Activated CD4-positive, alpha-beta T cell treated with anti-CD3 and anti-CD28 coated beads, Interleukin-2, amount 50 U/mL, for 1 hour (primary cell): ENCODE results near the gene SLC1A4.
A peak's percentile ranks its signal among the peaks of the same experiment; 100 is the strongest.

Experiments used
- DNase-seq: peaks from one replicate; pipeline ENCODE4 v3.0.0-alpha.2; 2020

Gene SLC1A4

DNA sequence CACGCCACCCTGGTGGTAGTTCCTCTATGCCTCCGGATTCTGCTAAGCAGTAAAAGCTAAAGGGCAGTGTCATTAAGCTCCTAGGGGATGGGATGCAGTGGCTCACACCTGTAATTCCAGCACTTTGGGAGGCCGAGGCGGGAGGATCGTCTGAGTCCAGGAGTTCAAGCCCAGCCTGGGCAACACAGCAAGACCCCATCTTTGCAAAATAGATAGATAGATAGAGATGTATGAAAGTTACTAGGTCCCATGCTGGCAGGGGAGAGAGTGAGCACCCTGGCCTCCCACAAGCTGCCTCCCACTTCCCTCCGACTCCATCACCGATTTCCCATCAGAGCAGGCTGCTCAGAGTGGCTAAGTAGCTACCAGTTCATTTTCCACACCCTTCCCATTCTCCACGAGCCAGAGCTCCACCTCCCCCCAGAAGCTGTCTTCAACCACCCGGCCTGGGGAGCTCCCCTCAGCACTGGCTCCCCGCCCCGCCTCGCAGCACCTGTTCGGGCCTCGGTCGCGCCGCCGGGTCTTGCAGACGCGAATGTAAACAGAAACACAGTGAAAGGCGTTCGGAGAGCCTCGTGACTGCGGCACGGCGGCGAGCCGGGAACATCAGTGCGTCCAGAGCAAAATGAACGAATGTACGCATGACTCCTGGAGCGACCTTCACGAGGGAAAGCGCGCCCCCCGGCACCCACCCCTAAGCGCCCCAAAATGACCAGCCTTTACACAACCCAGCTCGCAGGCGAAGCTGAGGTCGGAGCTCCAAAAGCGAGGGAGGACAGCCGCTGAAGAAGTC lies 66.4 kb downstream of the SLC1A4 start:
- peak; percentile 61 for DNase-seq

DNA sequence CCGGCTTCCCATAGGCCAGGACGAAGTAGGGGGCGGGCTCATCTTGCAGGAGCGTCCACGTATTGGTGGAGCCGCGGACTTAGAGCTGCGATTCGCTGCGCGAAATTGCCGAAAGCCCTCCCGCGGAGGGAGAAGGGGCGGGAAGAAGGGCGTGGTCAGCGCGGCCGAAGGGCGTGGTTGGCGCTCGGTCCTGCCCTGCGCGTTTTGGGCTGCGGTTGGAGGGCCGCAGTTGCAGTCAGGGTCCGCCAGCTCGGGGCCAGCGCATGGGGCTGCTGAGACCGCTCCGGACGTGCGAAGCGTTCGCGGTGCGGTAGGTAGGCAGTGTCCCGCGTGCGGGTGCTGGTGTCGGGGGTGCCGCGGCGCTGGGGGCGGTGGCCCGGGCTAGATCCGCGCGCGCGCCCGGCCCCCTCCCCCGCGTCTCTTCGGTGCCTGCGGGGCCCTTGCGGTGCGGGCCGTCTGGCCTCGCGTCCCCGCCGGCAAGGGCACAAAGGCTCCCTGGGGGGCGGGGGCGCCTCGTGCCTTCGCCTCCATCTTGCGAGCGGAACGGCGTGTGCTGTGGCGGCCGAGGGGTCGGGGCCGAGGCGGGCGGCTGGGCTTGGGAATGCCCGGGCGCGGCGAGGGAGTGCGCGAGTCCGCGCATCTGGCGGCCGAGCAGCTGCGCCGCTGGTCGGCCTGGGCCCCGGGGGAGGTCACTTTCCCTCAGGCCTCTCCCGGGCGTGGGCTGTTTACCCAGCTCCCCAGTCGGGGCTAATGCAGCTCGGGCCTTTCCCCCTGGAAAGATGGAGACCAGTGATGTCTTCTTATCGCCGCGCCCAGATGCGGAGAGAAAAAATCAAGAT lies 67.2 kb downstream of the SLC1A4 start, which contains the start of gene CEP68:
Gene CEP68, plus strand, starts transcription at position 202 of the 839 bp plus-strand sequence. CDS start 13,029 bp downstream, outside the sequence.
- DNase-seq, result peak; percentile 94

DNA sequence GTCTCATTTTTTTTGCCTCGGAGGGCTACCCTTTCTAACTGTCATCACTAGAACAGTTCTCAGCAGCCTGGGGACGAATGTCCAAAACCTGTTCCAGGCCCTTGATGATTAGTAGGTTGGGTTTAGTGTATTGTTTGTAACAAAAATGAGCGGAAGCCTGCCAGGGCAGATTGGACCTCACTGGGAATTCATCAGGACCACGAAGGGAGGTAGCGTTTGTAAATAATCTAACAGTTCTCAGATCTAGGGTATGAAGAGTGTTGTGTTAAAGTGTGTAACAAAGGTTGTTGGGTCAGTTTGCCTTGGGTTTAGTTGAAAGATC lies 67.8 kb downstream of the SLC1A4 start:
- DNase-seq, result no peak

DNA sequence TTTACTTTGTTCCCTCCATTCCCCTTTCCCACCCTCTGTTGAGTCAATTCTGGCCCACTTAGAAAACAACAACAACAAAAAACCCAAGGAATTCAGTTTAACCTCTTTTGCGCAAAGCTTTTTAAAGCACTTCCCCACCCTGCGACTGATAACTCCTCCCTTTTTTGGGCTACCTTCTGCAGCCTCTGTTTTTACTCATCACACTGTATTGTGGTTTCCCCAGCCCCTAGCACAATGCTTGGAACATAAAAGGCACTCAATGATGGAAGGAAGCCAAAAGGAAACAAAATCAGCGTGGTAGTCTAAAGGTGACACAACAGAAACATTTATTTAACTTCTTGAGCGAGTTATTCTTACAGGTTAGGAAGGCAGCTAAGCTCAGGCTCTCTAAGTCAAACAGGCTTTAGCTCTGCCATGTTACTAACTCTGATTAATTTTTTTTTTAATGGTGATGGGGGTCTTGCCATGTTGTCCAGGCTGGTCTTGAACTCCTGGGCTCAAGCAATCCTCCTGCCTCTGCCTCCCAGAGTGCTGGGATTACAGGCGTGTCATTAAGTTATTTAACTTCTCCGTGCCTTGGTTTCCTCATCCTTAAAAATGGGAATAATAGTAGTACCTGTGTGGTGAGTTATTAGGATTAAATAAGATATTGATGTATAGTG lies 68.3 kb downstream of the SLC1A4 start:
- peak; percentile 46 for DNase-seq

DNA sequence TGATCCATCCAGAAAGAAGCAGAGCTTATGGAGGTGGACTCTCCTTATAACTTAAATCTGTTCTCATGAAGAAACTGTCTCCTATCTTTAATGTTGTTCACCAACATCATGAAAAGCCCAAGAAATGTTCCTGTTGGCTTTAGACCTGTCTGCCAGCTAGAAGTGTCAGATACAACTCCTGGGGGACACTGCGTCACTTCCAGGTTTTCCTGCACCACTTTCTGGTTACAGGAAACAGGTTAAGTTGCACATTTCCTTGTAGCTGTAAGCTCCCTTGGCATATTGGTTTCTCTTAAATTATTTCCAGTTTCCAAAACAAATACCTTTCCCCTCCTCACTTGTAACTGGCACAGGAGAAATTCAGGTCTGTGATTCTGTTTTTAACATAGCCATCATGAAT lies 69.9 kb downstream of the SLC1A4 start:
- DNase-seq, result no peak

DNA sequence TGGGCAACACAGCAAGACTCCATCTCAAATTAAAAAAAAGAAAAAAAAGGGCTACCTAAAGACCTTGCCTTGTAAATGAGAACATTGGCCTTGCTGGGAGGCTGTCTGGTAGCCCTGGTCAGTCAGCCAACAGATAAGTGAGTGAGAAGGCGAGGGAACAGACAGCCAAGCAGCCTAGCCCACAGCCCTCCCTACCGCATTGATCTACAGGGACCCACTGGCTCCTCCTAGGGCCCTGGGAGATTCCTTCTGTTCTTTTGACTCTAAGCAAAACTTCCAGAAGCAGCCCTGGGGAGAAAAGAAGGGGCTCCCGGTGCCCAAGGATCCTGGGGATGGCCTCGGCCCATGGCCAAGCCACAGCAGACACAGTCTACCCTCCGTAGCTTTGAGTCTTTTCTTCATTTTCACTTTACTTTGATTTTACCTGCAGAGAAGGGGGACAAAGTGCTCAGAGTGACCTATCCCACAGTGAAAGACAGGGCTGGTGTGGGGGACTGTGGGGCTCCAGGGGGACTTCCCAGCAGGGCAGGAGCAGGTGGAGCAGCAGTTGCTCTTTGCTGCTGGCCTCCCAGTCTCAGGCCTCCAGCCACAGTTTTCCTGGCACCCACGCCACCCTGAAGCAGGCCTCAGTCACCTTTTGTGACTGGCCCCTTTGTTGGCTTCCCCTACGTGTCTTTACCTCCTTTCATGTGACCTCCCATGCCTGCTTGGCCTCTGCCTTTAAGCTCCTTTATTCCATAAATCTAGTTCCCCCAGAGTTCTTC lies 72.1 kb downstream of the SLC1A4 start:
- no peak for DNase-seq

DNA sequence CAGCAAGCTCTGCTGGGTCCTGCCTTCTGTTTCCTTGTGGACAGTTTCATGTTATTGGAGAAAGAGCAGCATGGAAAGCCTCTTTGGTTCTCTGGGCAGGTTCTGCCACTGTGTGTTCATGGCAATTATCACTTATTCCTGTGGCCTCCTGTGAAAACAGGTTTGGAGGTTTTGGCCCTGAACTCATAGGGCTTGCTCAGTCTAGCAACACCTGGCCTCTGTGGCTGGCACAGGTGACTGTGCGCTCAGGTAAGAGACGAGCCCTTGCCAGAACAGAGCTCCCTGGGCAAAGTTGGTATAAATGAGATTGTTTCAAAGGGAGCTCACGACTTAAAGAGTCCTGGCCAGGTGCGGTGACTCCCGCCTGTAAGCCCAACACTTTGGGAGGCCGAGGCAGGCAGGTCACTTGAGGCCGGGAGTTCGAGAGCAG lies 72.7 kb downstream of the SLC1A4 start:
- DNase-seq, result no peak

DNA sequence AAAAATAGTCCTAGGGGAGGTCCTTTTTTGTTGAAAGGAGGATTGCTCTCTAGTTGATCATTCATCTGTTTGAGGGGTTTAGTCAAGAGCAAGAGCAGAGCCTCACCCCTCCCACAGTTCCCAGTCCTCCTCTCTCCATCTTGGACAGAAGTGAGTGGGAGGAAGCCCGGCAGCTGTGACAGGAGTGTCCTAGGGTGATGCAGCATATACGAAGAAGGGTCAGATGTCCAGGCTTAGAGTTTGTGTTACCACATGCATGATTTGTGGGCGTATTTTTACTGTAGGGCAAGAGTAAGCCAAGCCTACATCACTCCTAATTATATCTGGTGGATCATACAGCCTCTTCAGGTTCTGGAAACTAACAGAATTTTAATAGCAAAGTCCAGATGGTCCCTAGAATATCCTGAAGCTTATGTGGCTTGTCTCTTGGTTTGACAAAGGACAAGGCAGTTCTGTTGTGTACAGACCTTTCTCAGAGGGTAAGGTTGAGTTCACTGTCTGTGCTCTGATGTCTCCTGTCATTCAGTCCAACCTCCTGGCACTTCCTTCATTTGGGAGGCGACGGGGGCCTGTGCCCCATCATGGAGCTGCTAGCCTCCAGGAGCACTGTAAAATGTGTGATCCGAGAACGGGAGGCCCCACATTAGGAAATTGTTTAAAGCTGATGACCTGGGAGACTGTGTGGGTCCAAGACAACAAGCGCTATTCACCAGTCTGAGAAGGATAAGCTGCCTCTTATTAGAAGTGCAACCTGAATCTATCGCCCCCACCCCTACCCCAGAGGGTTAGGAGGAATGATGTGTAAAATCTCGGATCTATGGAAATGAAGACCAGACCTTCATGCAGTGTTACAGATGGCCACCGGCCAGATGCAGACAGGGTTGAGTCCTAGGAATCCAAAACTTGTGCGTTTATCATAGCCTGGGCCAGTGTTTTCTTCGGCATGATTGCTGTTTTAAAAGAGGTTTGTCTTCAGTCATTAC lies 73.9 kb downstream of the SLC1A4 start:
- DNase-seq, result no peak

DNA sequence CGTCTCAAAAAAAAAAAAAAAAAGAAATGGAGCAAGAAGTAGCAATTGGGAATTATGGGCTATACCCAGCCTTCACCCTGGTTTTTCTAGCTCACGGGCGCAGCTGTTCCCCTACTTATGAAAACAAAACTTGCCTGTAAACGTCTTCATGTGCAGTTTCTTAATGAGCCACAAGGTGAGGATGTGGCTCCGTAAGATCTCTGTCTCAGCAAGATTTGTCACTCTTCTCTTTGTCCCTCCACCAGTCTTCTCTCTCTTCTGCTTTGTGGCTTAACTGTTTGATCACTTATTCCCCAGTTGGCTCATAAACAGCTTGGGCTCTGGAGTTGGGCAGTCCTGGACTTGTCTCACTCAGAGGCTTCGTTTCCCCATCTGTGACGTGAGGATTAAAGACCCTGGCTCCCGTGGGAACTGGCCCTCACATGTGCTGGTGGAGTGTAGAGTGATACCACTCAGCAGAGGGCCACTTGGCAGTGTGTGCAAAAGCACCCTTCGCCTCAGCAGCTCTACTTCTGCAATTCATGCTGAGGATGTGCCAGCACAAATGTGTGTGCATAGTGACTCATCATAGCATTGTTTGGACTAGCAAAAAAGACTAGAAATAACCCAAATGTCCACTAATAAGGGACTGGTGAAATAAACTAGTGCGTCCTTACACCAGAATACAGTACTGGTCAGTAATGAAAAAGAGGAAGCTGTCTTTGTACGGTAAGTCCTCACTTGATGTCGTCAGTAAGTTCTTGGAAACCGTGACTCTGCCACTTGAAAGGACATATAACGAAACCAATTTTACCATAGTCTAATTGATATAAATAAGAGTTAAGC lies 75.7 kb downstream of the SLC1A4 start:
- DNase-seq, result peak; percentile 18

DNA sequence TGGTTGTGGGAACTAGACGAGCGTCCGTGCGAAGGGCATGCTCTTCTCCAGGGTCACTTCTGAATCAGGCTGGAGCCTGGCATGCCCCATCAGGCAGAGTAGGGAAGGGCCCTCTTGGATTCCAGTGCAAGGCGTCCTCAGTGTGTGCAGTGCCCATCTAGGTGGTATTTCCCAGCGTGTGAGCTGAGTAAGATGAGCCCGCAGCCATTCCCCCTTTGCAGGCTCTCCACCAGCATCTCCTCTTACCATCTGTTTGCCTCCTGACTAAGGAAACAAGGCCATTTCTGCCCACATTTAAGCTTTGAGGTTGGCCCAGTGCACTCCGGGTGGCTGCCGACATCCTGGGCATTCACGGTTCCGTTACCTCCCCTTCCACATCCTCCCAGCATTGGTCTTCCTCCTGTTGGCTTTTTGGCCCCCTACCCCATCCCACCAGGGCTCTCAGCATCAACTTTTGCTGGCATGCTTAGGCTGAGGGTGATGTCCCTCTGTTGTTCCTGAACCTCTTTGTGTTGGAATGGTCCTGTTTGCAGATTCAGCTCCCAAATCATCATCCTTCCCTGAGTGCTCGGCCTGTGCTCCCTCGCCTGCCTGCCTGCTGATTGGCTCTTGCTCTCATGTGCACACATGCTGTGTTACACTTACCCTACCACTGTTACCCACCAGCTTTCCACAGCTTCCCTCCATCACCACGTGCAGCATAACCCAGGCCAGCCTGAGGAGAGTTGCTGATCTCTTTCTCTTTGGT lies 78.8 kb downstream of the SLC1A4 start:
- no peak for DNase-seq

DNA sequence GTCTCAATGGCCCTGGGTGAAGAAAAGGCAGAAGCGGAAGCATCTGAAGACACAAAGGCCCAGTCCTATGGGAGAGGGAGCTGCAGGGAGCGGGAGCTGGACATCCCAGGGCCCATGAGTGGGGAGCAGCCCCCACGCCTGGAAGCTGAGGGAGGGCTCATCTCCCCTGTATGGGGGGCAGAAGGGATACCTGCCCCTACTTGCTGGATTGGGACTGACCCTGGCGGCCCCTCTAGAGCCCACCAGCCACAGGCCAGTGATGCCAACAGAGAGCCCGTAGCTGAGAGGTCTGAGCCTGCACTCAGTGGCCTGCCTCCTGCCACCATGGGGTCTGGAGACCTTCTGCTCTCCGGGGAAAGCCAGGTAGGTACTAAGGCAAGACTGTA lies 80.2 kb downstream of the SLC1A4 start:
- DNase-seq, result no peak

DNA sequence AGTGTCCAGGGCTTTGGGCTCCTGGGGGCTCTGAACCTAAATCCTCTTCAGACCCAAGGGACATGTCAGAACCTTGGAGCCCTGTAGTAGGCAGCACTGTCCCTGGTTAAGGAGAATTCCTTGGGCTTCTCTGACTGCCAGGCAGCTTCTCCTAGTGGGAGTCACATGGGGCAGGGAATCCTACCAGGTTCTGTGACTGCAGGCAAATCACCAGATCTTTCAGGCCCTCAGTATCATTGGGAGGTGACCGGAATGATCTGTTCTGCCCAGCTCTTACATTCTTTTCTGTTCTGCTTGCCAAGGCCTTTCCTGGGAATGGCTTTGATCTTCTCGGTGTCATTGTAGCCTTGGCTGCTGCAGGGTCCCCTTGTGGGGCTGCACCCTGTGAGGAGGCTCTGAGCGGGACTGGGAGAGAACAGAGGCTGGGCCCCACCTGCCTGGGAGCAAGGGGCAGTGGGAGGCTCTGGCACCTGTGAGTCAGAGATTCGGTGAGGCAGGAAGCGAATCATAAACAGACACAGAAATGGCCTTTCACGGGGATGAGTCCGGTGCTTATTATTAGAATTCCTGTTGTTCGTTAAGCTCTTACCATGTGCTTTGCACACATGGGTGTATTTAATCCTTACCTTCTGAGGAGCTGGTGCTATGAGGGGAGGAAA lies 81.1 kb downstream of the SLC1A4 start:
- no peak for DNase-seq

DNA sequence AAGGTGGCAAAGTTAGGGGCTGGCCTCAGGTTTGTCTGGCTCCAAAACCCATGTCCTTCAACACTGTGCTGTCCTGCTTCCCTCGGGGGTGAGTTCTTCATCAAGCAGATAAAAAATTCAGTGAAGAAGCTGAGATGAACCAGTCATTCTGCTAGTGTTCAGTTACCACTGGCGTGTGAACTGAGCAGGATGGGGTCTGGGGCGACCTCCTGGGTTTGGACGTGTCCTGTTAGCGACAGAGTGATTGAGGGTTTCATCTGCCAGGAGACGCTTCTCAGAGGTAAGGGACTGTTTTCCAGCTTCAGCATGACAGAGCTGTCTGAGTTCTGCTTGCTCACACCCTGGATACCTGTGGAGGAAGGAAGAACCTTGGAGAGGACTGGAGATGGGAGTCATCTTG lies 81.7 kb downstream of the SLC1A4 start:
- no peak for DNase-seq

DNA sequence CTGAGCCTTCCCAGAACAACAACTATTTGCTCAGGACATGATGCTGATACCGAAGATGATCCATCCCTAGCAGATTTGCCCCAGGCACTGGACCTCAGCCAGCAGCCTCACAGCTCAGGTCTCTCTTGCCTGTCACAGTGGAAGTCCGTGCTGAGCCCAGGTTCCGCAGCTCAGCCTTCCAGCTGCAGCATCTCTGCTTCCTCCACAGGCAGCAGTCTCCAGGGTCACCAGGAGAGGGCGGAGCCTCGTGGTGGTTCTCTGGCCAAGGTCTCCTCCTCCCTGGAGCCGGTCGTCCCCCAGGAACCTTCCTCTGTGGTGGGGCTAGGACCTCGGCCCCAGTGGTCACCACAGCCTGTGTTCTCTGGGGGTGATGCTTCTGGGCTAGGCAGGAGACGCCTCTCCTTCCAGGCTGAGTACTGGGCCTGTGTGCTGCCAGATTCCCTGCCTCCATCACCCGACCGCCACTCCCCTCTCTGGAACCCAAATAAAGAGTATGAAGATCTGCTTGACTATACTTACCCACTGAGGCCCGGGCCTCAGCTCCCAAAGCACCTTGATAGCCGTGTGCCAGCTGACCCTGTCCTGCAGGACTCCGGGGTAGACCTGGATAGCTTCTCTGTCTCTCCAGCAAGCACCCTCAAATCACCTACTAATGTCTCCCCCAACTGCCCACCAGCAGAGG lies 82.4 kb downstream of the SLC1A4 start:
- DNase-seq, result no peak

DNA sequence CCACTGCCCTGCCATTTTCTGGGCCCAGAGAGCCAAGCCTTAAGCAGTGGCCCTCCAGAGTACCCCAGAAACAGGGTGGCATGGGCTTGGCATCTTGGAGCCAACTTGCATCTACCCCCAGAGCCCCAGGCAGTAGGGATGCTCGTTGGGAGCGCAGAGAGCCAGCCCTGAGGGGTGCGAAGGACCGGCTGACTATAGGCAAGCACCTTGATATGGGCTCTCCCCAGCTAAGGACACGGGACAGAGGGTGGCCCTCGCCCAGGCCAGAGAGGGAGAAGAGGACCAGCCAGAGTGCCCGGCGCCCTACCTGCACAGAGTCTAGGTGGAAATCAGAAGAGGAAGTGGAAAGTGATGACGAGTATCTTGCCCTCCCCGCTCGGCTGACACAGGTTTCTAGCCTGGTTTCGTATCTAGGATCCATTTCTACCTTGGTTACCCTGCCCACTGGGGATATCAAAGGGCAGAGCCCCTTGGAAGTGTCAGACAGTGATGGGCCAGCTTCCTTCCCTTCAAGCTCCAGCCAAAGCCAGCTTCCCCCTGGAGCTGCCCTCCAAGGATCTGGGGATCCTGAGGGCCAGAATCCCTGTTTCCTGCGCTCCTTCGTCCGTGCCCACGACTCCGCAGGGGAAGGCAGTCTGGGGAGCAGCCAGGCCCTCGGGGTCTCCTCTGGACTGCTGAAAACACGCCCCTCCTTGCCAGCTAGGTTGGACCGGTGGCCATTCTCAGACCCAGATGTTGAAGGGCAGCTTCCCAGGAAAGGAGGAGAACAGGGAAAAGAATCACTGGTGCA lies 83.2 kb downstream of the SLC1A4 start:
- DNase-seq, result no peak
